Adipose tissue (tissue), 3 donors: ENCODE data around the gene RFTN1. TPM values are rescaled to one million over a fixed set of nuclear protein-coding genes. Genes with fewer than 3 reads are reported as not detected.

Experiments used
- H3K27ac ChIP-seq: one replicate; pipeline ENCODE4 v1.5.1; 2013; ENCODE audit warnings: low read depth, low read length
- WGBS, 3 donors: extraction: QIAGEN DNeasy Blood & Tissue Kit; methylation state at CpG; one replicate each; pipeline ENCODE4 v1.1.7; 2013; 5-methylcytosine and 5-hydroxymethylcytosine counted together
- polyA plus RNA-seq, 3 donors: library from polyadenylated mRNA; stranded (reverse); fragments of 200-250 nt; gene quantifications; one replicate each; pipeline ENCODE4 v1.2.3, GENCODE V29; 2013
- donor health status: healthy with polysubstance abuse.
- donor health status: Bipolar disorder and iron deficiency.
- donor health status: healthy.

Gene RFTN1
- polyA plus RNA-seq, 3 donors, result 5.7 to 46.0 (median 44.4) TPM

DNA sequence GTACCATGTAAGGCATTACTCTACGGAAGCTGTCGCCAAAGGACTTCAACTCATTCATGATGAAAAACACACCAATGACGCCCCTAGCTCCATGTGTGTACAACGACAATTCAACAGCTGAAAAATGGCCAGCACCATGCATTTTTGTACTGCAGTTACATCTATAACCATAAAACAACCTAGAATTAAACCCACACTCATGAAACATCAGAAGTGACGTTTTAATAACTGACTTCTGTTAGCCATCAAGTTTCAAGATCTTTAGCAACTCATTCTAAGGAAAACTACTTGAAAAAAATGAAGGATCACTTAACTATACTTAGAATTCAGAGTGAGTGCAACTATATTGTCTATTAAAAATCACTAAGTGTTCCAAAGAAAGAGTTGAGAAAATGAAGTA is 84.9 kb downstream of the RFTN1 start:
- WGBS, 3 donors, result 81 to 92% (median 87%) methylated on average over 5 of the region's 5 CpGs
- no peak overlapping the region for H3K27ac ChIP-seq

DNA sequence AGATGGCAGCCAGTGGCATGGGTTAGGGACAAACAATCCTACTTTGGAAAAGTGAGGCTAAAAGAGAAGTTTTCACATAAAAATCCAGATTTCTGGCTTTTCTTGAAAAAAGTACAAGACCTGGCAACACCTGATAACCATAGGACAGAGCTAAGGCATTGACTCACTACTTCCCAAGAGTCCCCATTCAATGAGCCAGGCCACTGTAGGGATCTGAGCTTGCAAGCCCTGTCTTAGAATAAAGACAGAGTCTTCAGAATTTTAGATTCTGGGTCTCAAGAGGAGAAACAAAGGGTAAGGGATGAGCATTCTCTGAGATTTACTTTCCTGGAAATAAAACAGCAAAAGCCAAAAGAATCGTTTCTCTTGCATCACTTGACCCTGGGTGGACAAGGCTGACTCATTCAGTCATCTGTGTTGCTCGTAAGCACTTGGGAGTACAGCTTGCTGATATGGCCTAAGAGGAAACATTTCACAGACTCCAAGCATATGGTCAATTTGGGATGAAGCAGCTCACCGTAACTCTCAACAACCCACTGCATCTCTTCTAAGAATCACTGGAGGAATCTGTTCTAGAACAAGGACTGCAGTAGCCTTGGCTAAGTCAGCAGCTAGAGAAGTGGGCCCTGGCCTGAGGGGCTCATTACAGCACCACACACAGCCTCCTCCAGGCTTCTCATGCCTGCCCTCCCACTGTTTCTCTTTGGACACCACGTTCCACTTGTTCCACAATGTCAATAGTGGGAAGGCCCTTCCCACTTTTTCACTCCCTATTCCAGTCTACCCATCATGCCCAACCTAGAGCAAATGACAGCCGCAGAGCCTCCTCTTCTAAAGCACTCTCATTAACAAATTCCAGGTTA is 86.2 kb downstream of the RFTN1 start:
- 46 to 66% (median 49%) methylated on average over 5 of the region's 5 CpGs for WGBS, 3 donors
- H3K27ac ChIP-seq, result peak overlapping the region; percentile 61

DNA sequence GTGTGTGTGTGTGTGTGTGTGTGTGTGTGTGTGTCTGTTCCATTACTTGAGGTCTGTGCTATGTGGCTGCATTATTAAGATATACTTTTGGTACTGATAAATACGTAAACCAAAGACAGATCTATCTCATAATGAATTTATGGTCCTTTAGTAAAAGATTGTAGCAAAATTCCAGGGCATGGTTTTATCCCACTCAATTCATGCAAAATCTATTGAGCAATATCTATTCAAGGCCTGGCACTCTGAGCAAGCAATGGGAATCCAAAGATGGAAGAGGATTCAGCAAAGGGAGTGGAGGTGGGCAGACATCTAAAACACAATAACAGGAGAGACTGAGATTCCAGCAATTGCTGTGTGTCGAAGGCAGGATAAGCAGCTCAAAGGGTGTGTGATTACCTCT is 86.8 kb downstream of the RFTN1 start:
- WGBS, 3 donors, result 80 to 95% (median 82%) methylated on average over 2 of the region's 2 CpGs
- peak overlapping the region; percentile 61 for H3K27ac ChIP-seq

DNA sequence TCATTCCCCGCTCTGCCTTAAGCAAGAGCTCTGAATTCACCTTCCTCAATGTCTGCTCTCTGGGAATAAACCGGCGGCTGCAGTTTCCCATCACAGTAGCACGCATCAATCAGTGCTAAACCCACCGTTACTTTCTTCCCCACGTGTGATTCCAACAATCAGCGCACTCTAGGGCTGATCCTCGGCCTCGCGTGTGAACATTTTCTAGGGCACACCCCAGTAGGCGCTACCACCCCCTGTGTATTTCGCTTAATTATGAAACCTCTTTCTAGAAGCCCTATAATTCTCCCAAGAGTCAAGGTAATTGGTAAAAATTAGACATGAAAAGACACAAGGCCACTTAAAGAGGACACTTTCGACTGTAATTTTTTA is 87.5 kb downstream of the RFTN1 start:
- H3K27ac ChIP-seq, result no peak overlapping the region
- 81 to 95% (median 94%) methylated on average over 13 of the region's 13 CpGs for WGBS, 3 donors

DNA sequence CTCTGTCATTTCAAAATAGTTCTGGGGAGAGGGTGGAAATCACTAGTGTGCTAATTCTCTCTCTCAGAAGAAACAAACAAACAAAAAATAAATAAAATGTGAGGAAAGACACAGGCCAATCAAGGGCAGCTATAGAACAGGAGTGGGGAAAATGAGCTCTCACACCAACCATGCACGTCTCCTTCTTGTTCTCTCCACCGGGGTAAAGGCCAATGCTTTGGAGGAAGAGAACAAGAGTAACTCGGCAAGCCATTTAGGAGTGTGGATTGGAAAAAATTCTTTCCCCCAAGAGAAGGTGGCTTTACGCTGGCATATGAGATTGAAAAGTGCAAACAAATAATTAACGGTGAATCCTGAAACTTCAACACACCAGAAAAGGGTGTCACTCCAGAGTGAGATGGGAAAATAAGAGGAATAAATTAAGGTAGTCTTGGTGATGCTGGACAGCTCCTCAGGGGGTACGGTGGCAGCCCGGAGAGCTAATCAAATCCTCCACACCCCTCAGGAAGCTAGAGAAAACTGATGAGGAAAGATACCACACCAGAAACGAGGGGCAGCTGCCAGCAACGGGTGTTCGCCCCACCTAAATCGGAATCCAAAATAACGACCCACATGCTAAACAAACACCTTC is 88.0 kb downstream of the RFTN1 start:
- 67 to 88% (median 83%) methylated on average over 12 of the region's 12 CpGs for WGBS, 3 donors
- no peak overlapping the region for H3K27ac ChIP-seq

DNA sequence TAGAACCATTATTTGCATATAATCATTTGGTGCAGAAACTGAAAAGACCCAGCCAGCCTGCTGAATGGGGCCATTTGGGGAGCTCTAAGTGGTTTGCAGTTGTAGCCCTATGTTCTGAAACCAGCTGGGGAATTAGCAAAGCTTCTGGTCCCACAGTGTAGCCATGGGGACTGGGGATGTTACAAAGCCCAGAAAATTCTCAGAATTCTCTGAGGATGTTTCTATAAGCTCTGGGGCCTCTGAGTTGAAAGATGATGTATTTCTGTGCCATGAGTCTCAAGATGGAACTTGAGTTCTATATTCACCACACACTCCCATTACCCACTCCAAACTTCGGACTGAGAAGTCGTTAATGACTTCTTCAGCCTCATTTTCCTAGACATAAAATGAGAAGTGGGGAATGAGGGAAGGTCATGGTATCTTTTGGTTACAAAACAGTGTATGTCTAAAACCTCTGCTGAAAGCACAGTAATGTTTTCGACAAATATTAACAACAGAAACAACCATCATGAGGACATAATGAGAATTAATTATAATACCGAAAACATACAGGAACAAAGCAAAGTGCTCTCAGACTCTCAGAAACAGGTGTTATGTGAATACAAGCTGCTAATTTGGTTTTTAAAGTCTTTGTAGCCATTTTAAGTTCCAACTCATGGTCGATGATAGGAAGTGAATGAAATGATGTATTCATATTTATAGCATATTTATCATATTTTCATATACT is 89.4 kb downstream of the RFTN1 start:
- H3K27ac ChIP-seq, result no peak overlapping the region
- WGBS, 3 donors, result 88 to 93% (median 91%) methylated on average over 5 of the region's 5 CpGs

DNA sequence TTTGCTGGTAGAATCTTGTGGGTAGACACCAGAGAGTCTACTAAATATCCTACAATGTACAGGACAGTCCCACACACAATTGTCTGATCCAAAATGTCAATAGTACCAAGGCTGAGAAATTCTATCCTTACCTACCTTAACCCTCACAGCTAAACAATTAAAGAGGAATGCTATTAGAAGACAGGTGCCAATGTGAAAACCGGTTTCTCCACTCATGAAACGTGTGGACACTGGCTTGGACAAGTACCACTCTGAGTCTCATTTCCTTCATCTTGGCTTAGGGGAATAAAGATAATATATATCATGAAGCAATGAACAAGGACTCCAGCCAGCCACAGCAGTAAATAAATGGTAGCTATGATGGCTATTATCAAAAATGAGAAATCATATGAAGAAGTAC is 90.2 kb downstream of the RFTN1 start:
- WGBS, 3 donors, result 47 to 95% (median 82%) methylated on average over 2 of the region's 2 CpGs

DNA sequence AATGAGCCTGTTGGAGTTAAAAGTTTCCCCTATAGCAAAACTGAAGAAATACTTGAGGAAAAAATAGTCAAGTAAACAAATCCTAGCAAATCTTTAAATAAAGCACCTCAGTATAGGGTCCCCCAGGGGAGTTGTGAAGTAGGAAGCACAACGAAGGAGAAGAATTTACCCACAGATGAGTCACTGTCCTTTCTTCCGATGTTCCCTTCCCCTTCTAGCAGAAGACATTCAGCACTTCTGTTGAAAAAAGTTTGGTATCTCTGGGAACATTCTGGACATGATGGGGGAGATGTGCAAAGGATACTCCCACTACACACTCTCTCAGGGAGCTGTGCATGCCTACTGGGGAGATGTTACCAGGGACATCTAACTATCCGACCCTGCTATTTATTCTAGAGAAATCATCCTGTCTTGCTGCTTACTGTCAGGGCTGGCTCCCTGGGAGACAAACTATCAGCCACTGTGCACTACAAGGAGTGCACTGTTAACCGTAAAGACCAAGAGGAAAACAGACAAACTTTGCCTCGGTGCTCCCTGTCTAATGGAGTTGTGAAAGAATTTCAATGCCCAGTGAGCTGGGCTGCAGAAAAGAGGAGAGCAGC is 93.8 kb downstream of the RFTN1 start:
- H3K27ac ChIP-seq, result no peak overlapping the region

More for the DNA sequence above, 90.2 kb downstream of the RFTN1 start:
- H3K27ac ChIP-seq, result no peak overlapping the region

DNA sequence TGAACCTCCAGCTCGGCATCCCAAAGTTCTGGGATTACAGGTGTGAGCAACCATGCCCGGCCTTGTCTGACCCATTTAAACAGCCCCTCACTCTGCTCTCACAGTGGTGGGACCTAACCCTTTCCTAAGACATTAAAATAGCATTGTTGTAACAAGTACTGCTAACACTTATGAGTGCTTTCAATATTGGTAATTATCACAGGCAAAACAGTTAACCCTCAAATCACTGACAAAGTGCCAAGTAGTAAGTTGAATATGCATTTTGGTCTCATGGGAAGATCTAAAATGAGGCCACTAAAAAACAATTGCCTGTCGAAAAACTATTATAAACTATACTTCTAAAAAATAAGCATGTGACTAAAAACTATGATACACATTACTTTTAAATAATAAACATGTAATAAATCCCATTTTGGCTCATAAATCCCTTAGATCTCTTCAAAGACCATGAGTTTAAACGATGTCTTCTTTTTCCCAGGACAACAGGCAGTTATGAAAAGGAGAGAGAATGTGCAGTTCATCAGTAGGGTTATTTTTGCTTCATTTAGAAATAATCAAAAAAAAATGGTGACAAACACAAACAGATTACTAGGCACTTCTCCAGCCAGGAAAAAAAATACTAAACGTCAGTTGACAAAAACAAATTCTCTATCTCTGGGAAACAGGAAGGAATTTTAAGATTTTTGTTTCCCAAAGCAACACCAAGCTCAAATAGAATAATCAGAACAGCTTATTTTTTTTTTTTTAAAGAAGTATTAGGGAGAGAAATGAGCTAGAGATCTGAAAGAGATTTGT is 95.4 kb downstream of the RFTN1 start:
- WGBS, 3 donors, result 64 to 74% (median 69%) methylated on average over 5 of the region's 5 CpGs

More for the DNA sequence above, 93.8 kb downstream of the RFTN1 start:
- 44 to 48% (median 44%) methylated on average over 5 of the region's 5 CpGs for WGBS, 3 donors

DNA sequence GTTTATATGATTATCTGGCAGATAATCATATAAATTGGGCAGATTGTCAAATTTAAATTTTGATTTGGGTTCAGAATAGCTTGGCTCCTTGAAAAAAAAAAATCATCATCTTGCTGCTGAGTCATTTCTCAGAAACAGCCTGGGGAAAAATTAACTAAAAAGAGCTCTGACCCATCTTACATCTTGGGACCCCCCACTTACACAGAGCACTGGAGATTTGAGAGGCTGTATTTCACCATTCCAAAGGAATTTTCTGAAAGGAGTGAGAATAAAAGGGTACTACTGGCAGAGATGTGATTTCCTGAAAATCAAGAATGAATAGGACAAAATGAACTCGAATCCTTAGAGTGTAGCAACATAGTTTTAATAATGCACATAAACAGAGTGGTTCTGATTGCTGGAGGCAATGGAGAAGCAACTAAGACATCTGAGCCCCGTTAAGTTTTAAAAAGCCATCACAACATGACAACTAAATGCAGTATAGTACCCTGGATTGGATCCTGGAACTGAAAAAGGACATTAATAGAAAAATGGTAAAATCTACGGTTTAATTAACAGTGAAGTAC is 97.5 kb downstream of the RFTN1 start:
- 70 to 80% (median 75%) methylated on average over 3 of the region's 3 CpGs for WGBS, 3 donors
- no peak overlapping the region for H3K27ac ChIP-seq

More for the DNA sequence above, 95.4 kb downstream of the RFTN1 start:
- no peak overlapping the region for H3K27ac ChIP-seq

DNA sequence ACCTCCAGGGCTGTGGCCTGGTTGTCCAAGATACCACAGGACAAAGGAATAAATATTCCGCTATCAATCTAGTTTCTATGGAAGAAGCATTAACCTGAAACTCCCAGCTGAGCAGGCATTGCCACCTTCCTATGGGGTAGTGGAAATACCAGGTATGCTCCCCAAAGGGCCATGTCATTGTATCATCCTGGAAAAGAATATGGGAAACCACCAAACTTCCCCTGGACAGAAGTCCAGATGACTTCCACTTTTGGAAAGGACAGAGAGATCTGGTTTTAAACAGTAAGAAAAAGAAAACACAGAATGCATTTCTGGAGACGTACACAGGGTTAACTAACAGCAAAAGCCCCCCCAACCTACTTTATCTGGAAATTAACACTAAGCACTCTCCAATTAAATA is 100.2 kb downstream of the RFTN1 start:
- WGBS, 3 donors, result 69 to 97% (median 91%) methylated on average over 2 of the region's 2 CpGs
- H3K27ac ChIP-seq, result no peak overlapping the region

DNA sequence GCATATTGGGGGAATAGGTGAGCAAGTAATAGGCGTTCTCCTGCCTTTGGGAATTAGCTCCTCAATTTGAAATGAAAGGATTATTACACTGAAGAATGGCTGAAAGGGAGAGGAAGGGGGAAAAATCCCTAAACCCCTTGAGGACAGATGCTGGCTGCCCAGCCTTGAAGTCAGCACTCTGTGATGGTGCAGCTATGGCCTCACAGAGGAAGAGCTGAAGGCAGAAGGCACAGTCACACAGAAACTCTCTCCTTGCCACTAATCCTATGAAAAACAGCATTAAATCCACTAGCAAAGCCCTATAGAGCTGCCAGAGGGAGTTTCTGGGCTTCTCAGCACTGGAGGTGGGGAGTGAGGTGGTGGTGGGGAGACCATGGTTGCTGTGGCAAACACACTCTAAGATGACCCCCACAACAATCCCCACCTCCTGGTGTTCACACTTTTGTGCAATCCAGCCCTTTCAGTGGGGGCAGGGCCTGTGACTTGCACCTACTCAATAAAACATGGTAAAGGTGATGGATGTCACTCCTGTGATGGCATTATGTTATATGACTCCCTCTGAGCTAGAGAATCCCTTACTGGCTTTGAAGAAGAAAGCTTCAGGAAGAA is 101.2 kb downstream of the RFTN1 start:
- H3K27ac ChIP-seq, result no peak overlapping the region
- 67 to 93% (median 84%) methylated on average over 1 of the region's 1 CpG for WGBS, 3 donors

DNA sequence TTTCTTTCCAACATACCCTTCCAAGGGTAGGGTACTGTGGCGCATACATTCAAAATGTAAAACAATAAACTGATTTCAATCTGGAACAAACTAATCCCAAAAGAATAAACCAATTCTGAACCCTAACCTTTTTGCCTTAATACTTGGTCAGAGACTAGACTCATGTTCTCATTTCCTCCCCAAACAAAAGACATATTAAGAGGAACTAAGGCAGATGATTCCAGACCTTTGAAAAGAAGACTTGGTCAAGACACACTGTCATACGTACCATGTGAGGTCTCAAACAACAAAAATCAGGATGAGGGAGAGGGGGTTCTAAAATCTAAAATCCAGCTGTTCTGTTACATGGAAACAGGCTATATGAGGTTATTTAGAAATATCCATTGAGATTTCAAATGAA is 102.1 kb downstream of the RFTN1 start:
- 66 to 75% (median 73%) methylated on average over 2 of the region's 2 CpGs for WGBS, 3 donors
- no peak overlapping the region for H3K27ac ChIP-seq

DNA sequence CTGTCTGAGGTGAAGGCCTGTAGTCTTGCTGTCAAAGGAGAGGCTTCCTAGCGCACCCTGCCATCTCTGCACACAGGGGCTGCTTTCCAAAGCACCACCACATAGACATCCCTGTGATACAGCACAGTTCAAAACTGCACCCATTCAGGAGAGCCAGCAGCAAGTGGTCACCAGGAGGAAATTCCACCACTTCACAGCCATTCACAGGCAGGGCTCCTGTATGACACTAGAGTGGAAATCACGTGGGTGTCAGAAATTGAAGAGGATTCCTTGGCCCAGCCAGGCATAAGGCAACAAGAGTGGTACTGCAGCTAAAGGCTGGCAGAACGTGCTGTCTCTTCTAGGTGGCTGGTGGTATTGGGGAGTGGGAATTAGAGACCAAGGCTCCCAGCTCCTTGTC is 102.8 kb downstream of the RFTN1 start:
- WGBS, 3 donors, result 72 to 91% (median 82%) methylated on average over 3 of the region's 3 CpGs
- H3K27ac ChIP-seq, result no peak overlapping the region

DNA sequence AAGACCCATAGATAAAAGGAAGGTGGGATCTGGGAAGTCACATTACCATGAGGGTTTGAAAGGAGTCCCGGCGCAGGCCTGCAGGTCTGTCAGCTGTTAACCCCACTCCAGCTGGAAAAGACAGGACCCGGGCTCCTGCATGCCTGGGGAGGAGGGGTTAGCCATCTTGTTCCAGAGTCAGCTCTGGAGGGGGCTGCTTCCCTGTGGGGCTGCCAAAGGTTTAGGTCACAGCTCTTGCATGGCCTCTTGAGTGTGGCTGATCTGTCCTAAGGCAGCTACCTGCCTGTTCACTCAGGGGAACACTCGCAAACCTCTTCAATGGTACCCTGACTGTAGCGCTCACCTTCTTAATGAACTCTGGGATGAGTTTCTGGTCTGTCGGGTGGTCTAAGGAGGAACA is 104.5 kb downstream of the RFTN1 start:
- H3K27ac ChIP-seq, result no peak overlapping the region
- 83 to 93% (median 88%) methylated on average over 6 of the region's 6 CpGs for WGBS, 3 donors

DNA sequence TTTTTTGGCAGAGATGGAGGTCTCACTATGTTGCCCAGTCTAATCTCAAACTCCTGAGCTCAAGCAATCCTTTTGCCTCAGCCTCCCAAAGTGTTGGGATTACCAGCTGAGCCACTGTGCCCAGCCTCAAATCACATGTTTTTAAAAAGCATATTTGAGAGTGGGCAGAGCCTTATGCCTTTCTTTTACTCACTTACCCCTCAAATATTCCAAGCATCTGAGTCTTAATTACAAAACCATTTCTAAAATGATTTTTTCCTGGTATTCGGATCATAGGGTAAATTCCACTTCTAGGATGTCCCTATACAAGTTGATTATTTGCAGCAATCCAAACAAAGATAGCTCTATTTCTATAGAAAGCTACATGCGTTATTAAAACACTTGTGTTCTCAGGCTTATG is 106.1 kb downstream of the RFTN1 start:
- H3K27ac ChIP-seq, result no peak overlapping the region
- WGBS, 3 donors, result 44 to 76% (median 58%) methylated on average over 2 of the region's 2 CpGs

DNA sequence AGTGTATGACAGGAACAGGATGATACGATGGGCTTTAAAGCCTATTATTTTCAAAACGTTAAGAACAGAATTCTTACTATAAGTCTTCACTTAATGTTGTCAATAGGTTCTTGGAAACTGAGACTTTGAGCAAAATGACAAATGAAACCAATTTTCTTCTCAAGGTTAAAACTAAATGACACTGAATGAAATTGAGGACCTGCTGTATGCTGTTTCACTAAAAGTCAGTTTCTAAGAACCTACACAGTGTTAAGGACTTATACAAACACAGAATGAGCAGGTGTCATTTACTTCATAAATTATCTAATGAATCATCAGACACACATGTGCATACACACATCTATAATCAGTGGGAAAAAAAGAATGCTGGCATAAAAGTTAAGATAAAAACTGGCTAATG is 106.9 kb downstream of the RFTN1 start:
- WGBS, 3 donors, result 46 to 71% (median 59%) methylated on average over 2 of the region's 2 CpGs
- H3K27ac ChIP-seq, result no peak overlapping the region
